DND-41 (cell line): Measurements from ENCODE around the gene EMB.
"Not testable (repeated sequence)": the region's sequence is repeated elsewhere in the genome, so short reads cannot be mapped to it uniquely, and the experiment has no call there.

Source experiments
- ATAC-seq: fragments of 200-7000 bp; cut with Tn5 transposase; 3 replicates; pipeline ENCODE4 v1.9.1; 2021; ENCODE audit warnings: low read depth; ENCODE audit not compliant: insufficient read depth
- DNase-seq: peaks from one replicate; pipeline ENCODE4 v3.0.0-alpha.2; 2020
- H2AFZ ChIP-seq: 2 replicates; pipeline ENCODE4 v1.6.0; 2012; ENCODE audit warnings: low read depth, low read length
- H3K27ac ChIP-seq: 2 replicates; pipeline ENCODE4 v1.5.1; 2012; ENCODE audit warnings: low read length, inconsistent platforms
- H3K27me3 ChIP-seq: fragments of 200-600 bp; sonication (generic); 2 replicates; pipeline ENCODE4 v1.6.0; 2012; ENCODE audit warnings: low read length, mild to moderate bottlenecking, inconsistent platforms; ENCODE audit not compliant: insufficient read depth, poor library complexity
- H3K36me3 ChIP-seq: 2 replicates; pipeline ENCODE4 v1.5.1; 2012; ENCODE audit warnings: low read length, inconsistent platforms; ENCODE audit not compliant: insufficient read depth
- H3K4me1 ChIP-seq: 2 replicates; pipeline ENCODE4 v1.5.1; 2012; ENCODE audit warnings: mild to moderate bottlenecking, low read length; ENCODE audit not compliant: insufficient read depth
- H3K4me2 ChIP-seq: 2 replicates; pipeline ENCODE4 v1.6.0; 2012; ENCODE audit warnings: mild to moderate bottlenecking, moderate library complexity, low read length, inconsistent platforms; ENCODE audit not compliant: insufficient read depth
- H3K4me3 ChIP-seq, 2 experiments: fragments of 200-600 bp in 1 of 2; shearing (Covaris generic) in 1 of 2; 2 replicates each; pipeline ENCODE4 v1.5.1; 2012 to 2016; ENCODE audit warnings: inconsistent platforms in 2 of 2, low read length in 2 of 2, mild to moderate bottlenecking in 2 of 2, low read depth in 1 of 2, moderate library complexity in 1 of 2
- H3K79me2 ChIP-seq: 2 replicates; pipeline ENCODE4 v1.6.0; 2012; ENCODE audit warnings: low read length, inconsistent platforms; ENCODE audit not compliant: insufficient read depth
- H3K9ac ChIP-seq: 2 replicates; pipeline ENCODE4 v1.6.0; 2012; ENCODE audit warnings: low read depth, mild to moderate bottlenecking, inconsistent platforms, low read length, moderate library complexity
- H3K9me3 ChIP-seq: 2 replicates; pipeline ENCODE4 v1.5.1; 2012; ENCODE audit warnings: low read length, moderate library complexity, mild to moderate bottlenecking, inconsistent platforms; ENCODE audit not compliant: insufficient read depth, severe bottlenecking
- H4K20me1 ChIP-seq: 2 replicates; pipeline ENCODE4 v1.6.0; 2012; ENCODE audit warnings: low read length; ENCODE audit not compliant: insufficient read depth
- CTCF ChIP-seq: IDR thresholded peaks from 2 replicates; pipeline ENCODE4 v1.5.1; 2012; ENCODE audit warnings: borderline replicate concordance, low read length, moderate library complexity, mild to moderate bottlenecking; ENCODE audit not compliant: poor library complexity, severe bottlenecking; ENCODE audit errors: extremely low read depth
- EZH2 ChIP-seq: IDR thresholded peaks from 3 replicates; pipeline ENCODE4 v1.6.1; 2012; ENCODE audit warnings: borderline replicate concordance, low read depth, mild to moderate bottlenecking, moderate library complexity, low read length, inconsistent platforms; ENCODE audit not compliant: severe bottlenecking

Gene EMB

DNA sequence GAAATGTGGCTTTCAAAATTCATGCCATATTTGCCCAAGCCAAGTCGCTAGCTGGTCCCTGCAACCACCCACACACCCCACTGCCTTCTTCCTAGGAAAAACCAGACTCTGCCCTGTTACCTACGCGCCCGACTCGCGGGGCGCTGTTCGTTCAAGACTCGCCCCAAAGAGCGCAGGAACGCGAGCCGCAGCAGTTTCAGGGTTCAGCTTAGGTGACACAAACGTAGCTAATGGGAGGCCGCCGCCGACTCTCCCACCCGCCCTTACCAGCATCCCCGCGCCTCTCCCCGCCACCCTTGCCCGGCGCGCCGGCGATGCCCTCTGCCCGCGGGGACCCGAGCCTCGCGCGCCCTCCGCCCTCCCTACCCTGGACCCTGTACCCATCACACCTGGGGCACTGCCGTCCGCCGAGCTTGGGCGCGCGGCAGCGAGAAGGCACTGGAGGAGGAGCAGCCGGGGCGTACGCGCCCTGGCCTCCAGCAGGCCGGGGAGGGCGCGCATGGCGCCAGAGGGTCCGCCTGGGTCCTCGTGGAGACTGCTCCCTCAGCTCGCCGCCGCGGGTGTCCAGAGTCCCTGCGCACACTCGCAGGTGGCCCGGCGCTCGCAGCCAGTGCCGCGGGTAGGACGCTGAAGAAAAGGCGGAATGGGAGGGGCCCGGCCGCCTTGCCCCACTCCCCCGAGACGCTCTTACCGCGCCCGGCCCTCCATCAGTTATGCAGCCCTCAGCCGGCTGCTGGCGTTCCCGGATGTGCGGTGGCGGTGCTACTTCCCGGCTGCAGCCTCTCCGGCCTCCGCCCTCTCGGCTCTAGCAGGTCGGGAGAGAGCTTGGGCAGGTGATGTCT lies at the start of gene EMB:
TSS of gene EMB (minus strand) at position 638 of the 842 bp plus-strand sequence. CDS start at position 501, 137 bp downstream.
- TF ChIP-seq CTCF (peak; percentile 71), EZH2 (no peak)
- Histone ChIP-seq H3K27me3 (no peaks in the 10 kb centered on the region), H3K79me2 (peaks cover 67% of the 10 kb centered on the region), H4K20me1 (peaks cover 9% of the 10 kb centered on the region; the same call in 1 of the 2 replicates), H3K9ac (peak within 1 kb of the TSS; percentile 96), H3K36me3 (peaks cover 12% of the 10 kb centered on the region), H3K4me1 (peaks cover 73% of the 10 kb centered on the region), H3K9me3 (no peaks in the 10 kb centered on the region), H2AFZ (peak within 1 kb of the TSS; percentile 76), H3K27ac (peak within 1 kb of the TSS; percentile 98), H3K4me3 (peak within 1 kb of the TSS; percentile 52 to 63), H3K4me2 (peak within 1 kb of the TSS; percentile 63)
- peak; percentile 85 for DNase-seq
- peak; percentile 75 for ATAC-seq

GRCh38 chr5:50489491-50489890 lies 48.4 kb upstream of the EMB start:
- H3K9me3 ChIP-seq, H4K20me1 ChIP-seq, H3K4me3 ChIP-seq, H3K4me1 ChIP-seq, H3K36me3 ChIP-seq, ATAC-seq, H3K79me2 ChIP-seq, H3K27me3 ChIP-seq, H2AFZ ChIP-seq, H3K4me2 ChIP-seq, H3K9ac ChIP-seq: not testable (repeated sequence)
- H3K27ac ChIP-seq = peak overlapping the region; percentile 44; the same call in 1 of the 2 replicates
- DNase-seq = peak; percentile 45

DNA sequence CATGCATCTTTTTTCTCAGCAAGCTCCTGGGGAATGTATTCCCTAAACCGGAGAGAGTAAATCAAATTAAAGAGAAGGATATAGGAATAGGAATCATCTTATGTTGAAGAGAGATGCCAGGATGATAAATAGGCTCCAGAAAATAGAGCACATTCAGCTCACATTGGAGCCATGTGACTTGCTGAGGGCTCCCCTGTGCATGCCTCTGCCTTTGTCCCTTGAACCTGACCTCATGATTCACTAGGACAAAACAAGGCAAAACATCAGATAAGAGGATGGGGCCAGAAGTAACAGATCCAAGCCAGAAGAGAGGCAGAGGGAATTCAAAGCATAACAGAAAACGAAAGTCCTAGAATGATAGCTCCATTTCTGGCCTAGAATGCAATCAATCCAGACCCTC lies 37.7 kb upstream of the EMB start:
- H3K9me3 ChIP-seq = not testable (repeated sequence)

GRCh38 chr5:50476549-50476948 lies 35.5 kb upstream of the EMB start:
- no peaks in the 10 kb centered on the region for H3K79me2 ChIP-seq
- H3K4me1 ChIP-seq = peaks cover 4% of the 10 kb centered on the region; the same call in 1 of the 2 replicates
- ATAC-seq (no peak), DNase-seq (no peak)
- no peaks in the 10 kb centered on the region for H3K27me3 ChIP-seq
- H3K27ac ChIP-seq = no peak overlapping the region
- H3K36me3 ChIP-seq = no peaks in the 10 kb centered on the region
- TF ChIP-seq CTCF (no peak), EZH2 (no peak)
- H4K20me1 ChIP-seq = no peaks in the 10 kb centered on the region
- H3K9ac ChIP-seq = no peak overlapping the region
- H3K4me2 ChIP-seq = no peak overlapping the region
- no peak overlapping the region for H2AFZ ChIP-seq
- no peak overlapping the region for H3K4me3 ChIP-seq
- peaks cover 3% of the 10 kb centered on the region for H3K9me3 ChIP-seq

More for the DNA sequence above, 37.7 kb upstream of the EMB start:
- H3K79me2 ChIP-seq, H3K36me3 ChIP-seq, H3K27ac ChIP-seq, DNase-seq, H3K9ac ChIP-seq, H3K4me3 ChIP-seq, H3K27me3 ChIP-seq, H3K4me1 ChIP-seq, H3K4me2 ChIP-seq, H4K20me1 ChIP-seq: not testable (repeated sequence)
- peak; percentile 33; the same call in 1 of the 3 replicates for ATAC-seq
- peak overlapping the region; percentile 60 for H2AFZ ChIP-seq

DNA sequence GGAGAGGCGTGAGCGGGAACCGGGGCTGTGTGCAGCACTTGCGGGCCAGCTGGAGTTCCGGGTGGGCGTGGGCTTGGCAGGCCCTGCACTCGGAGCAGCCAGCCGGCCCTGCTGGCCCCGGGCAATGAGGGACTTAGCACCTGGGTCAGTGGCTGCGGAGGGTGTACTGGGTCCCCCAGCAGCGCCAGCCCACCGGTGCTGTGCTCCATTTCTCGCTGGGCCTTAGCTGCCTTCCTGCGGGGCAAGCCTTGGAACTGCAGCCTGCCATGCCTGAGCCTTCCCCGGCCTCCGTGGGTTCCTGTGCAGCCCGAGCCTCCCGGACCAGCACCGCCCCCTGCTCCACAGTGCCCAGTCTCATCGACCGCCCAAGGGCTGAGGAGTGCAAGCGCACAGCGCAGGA lies 23.9 kb upstream of the EMB start:
- not testable (repeated sequence) for DNase-seq, H4K20me1 ChIP-seq, H3K27ac ChIP-seq, H3K27me3 ChIP-seq, H3K9me3 ChIP-seq, H3K4me2 ChIP-seq, H3K79me2 ChIP-seq, ATAC-seq, H2AFZ ChIP-seq, H3K4me1 ChIP-seq, H3K36me3 ChIP-seq, H3K4me3 ChIP-seq, H3K9ac ChIP-seq
